ENCODE results near the gene CFAP100.

Gene CFAP100

GRCh38 chr3:126466886-126467610, 72.3 kb downstream of the CFAP100 start:
- DNase-seq: no peak

DNA sequence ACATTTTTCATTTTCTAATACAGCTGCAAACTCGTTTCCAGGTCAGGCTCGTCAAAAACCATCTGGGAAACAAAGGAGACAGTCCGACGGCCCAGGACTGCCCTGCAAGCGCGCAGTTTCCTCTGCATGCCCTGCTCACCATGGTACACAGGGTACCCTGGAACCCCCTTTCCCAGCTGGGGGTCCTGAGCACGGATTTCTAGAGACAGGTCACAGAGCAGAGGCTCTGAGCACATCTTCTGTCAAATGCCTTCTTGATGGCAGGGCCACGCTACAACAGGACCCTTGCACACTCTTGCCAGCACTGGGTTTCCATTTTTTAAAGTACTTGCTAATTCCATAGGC, 72.9 kb downstream of the CFAP100 start:
- no peak for DNase-seq

DNA sequence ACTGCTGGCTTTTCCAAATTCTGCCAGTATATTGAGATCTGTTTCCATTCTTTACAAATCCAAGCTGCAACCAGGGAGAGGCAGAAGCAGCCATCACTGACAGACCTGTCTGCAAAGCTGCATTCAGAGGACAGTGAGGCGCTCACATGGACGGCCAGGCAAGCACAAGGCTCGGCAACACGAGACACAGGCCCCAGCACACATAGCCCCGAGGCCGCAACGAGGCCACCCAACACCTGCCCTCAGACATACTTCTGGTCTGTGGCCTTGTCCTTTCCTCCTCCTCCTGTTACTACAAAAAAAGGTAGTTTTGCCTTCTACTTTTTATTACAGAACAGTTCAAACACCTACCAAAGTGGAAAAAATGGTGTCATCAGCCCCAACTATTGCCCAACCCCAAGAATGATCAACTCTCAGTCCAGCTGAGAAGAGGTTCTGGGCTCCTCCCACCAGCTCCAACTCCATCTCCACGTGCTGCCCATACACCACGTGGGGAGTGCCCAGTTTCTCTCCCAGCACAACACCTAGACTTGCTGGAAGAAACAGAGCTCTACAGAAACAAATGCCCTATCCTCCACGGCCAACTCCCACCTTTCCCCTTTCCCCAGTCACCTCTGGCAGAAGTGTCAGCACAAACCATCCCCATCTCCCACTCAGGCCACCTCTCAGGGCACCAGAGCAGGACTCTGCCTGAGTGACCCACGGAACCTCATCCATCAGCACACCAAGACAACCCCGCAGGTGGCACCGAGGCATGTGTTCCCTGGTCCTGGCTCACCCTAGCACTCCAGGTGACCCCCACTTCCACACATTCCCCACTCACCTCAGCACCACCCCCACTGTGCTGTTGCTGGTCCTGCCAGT, 73.6 kb downstream of the CFAP100 start:
- no peak for DNase-seq

- DNase-seq: no peak
Observed at GRCh38 chr3:126469479-126469878, 74.8 kb downstream of the CFAP100 start.

DNA sequence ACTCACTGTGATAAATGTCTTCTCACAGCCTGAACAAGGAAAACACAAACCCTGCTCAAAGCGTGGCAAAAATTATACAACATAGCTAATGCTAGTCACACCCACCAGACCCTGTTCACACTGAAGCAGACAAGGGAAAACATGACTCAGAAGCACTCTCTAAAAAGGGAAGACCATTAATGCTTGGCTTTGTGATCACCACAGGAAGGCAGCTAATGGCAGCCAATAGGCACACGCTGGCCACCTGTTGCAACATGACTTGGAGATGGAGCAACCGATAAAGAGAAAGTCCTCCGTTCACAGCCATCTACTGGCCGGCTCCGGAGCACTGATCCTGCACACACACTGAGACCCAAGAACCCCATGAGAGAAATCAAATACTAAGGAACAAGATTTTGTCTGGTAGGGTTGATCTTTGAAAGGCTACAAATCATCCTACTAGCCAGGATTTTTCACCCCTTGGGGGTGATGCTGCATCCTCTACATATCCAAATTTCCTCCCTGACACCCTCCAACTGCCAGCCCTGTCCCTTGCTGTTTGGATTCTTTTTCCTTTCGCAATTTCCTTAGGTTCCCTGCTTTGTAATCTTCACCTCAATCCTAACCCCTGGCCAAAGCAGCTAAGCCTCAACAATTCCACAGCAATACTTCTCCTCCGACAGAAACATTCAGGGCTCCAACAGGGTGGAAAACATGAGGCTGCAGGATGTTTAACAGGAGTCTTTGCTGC, 77.7 kb downstream of the CFAP100 start:
- DNase-seq: no peak

GRCh38 chr3:126473292-126474168, 78.8 kb downstream of the CFAP100 start:
- DNase-seq: no peak

DNA sequence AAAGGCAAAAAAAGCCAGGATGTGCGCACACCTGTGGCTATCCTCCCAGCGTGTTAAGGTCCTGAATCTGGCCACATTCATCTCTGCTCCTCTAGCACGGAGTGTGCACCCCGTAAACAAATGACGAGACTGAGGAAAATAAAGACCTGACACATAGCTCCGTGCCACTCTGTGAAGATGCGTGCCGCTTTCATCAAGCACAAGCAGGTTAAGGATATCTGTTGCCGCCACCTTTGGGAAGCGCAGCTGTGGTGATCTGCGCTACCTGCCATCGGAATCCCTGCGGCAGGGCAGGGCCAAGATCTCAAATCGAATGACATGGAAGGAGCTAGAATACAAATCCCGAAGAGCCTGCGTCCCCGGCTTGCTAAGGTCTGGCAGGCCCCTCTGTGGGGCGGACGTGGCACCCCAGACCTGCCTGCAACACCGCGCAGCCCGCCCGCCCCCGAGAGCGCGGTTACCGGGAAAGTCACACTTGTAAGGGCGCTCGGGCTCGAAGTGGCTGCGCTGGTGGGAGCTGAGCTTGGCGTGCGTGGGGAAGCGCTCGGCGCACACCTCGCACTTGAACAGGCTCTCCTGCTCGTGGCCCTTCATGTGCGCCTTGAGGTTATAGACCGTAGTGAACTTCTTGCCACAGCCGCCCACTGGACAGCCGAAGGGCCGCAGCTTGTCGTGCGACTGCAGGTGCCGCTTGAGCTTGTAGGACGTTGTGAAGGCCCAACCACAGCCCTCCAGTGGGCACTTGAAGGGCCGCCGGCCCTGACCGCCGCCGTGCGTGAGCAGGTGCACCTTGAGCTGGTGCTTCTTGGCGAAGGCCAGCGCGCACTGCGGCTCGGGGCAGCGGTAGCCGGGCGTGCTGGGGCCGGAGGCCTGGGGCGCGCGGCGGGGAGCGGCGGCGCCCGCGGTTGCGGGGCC, 80.0 kb downstream of the CFAP100 start:
- peak; percentile 16 for DNase-seq

GRCh38 chr3:126475413-126476114, 80.9 kb downstream of the CFAP100 start, which contains the start of gene ZXDC:
Gene ZXDC (minus strand): TSS chr3:126475891. CDS start chr3:126475865, 26 bp downstream.
- DNase-seq: peak; percentile 90

- DNase-seq: no peak
Observed at GRCh38 chr3:126476166-126477060, 81.7 kb downstream of the CFAP100 start.

GRCh38 chr3:126477061-126477380, 82.3 kb downstream of the CFAP100 start:
- no peak for DNase-seq

GRCh38 chr3:126478581-126479310, 84.0 kb downstream of the CFAP100 start:
- DNase-seq: no peak

DNA sequence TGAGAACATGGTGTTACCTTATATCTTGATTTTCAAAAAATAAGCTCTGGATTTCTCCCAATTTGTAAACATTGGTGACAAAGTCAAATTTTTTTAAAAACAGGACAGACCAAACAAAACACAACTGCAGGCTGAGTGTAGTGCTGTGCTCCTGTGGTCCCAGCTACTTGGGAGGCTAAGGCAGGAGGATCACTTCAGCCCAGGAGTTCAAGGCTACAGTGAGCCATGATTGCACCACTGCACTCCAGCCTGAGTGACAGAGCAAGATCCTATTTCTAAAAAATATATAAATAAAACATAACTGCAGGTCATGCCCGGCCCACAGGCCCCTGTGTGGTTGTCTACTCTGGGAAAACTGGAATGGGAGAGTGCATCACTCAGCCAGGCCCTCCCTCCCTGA, 84.9 kb downstream of the CFAP100 start:
- DNase-seq: no peak

DNA sequence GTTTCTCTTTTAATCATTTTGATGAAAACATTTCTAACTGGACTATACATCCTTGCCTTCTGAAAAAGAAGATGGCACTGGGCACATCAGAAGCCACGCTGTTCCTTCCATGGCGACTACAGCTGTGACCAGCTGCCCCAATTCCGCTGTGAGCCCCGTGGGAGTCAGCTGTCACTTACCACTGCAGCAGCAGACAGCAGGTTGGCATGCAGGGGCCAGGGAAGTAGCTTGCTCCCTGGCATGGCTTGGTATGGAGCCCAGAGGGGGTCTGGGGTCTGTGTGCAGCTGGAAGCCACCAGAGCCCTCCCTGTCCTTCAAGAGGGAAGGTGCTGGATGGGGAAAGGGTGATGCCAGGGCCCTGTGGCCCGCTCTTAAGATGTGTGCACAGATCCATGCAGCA, 85.5 kb downstream of the CFAP100 start:
- DNase-seq: no peak

DNA sequence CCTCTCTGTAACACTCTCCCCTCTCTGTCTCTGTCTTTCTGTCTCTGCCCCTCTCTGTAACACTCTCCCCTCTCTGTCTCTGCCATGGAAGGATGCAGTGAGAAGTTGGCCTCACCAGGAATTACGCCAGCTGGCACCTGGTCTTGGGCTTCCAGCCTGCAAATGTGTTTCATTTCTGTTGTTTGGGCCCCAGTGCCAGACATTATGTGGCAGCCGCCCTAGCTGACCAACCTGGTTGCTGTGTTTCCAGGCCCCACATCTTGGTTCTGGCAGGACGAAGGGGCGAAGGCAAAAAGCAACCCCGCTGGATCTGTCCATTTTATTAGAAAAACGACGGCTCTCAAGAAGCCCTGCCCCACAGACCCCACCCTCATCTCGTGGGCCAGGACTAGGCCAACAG, 86.2 kb downstream of the CFAP100 start:
- DNase-seq: no peak

- no peak for DNase-seq
Observed at GRCh38 chr3:126481808-126482502, 87.2 kb downstream of the CFAP100 start.

- DNase-seq: no peak
Observed at GRCh38 chr3:126482503-126483255, 88.0 kb downstream of the CFAP100 start.

- DNase-seq: no peak
Observed at GRCh38 chr3:126483321-126483761, 88.6 kb downstream of the CFAP100 start.

- no peak for DNase-seq
Observed at GRCh38 chr3:126484148-126484547, 89.4 kb downstream of the CFAP100 start.

All from activated CD4-positive, alpha-beta T cell treated with anti-CD3 and anti-CD28 coated beads, Interleukin-2, amount 50 U/mL, for 1 hour (primary cell).